Cardiac muscle cell (in vitro differentiated cells and primary cell): ENCODE measurements around the gene DCLK1. TPM values are rescaled to one million over a fixed set of nuclear protein-coding genes. Genes with fewer than 3 reads are reported as not detected.

Experiments used
- DNase-seq, 2 donors: peaks; one replicate each; pipeline versions ENCODE4 v3.0.0 to v3.0.0-alpha.2; 2010 to 2017; ENCODE audit warnings: low read depth in 1 of 2, low spot score in 1 of 2
- H3K27ac ChIP-seq: fragments of 200-600 bp; sonication (generic); 2 replicates; pipeline ENCODE4 v1.5.1; 2016
- H3K27me3 ChIP-seq: fragments of 200-600 bp; sonication (generic); 2 replicates; pipeline ENCODE4 v1.6.0; 2016; ENCODE audit warnings: control low read depth
- H3K36me3 ChIP-seq: fragments of 200-600 bp; sonication (generic); 2 replicates; pipeline ENCODE4 v1.5.1; 2016; ENCODE audit warnings: control low read depth
- H3K4me1 ChIP-seq: fragments of 200-600 bp; sonication (generic); 2 replicates; pipeline ENCODE4 v1.8.1; 2017; ENCODE audit warnings: low read depth, mild to moderate bottlenecking, mixed run types
- H3K4me3 ChIP-seq: fragments of 200-600 bp; sonication (generic); 2 replicates; pipeline ENCODE4 v1.5.1; 2016; ENCODE audit warnings: mild to moderate bottlenecking
- H3K9me3 ChIP-seq: fragments of 200-600 bp; sonication (generic); 2 replicates; pipeline ENCODE4 v1.5.1; 2017; ENCODE audit warnings: low read depth, mild to moderate bottlenecking, control low read depth
- CTCF ChIP-seq: IDR thresholded peaks from 2 replicates; pipeline ENCODE4 v1.5.1; 2012; ENCODE audit warnings: low read depth, mild to moderate bottlenecking, low read length
- polyA plus RNA-seq: library from polyadenylated mRNA; unstranded; fragments of >200 nt; fragmentation: Nextera tagmentation; extraction: Ambion mirVana; gene quantifications from 2 replicates; pipeline ENCODE4 v1.2.1, GENCODE V29; 2016
- total RNA-seq: library from RNA; depleted of rRNA; stranded (reverse); fragments of >200 nt; gene quantifications from 2 replicates; pipeline ENCODE4 v1.2.3, GENCODE V29; 2016

DCLK1 gene
- total and polyA plus RNA-seq, 2 experiments from 2014 or later: 0.09 TPM; not detected in 1

- H3K27ac ChIP-seq: no peak overlapping the region
- H3K4me3 ChIP-seq: no peak overlapping the region
- no peaks in the 10 kb centered on the region for H3K27me3 ChIP-seq
- no peak for TF ChIP-seq CTCF
- no peak for DNase-seq
- H3K9me3 ChIP-seq: no peaks in the 10 kb centered on the region
- peaks cover 2% of the 10 kb centered on the region for H3K4me1 ChIP-seq
- H3K36me3 ChIP-seq: no peaks in the 10 kb centered on the region
Measured at GRCh38 chr13:35808846-35809245, 322.3 kb downstream of the DCLK1 start.

DNA sequence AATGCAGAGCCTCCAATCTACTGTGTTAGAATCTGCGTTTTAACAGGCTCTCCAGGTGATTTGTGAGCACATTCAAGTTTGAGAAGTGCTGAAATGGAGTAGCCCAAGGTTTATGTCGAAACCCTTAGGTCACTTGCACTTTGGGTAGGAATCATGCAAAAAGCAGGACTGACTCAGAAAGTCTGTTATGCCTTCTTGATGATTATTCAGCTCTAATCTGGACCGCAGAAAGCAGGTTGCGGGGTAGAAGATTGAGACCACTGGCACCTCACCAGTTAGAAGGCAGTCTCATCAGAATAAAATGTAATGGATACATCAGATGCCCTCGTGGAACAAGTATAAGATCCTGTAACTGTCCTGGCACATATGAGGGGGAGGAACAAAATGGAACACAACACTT, 326.3 kb downstream of the DCLK1 start:
- Histone ChIP-seq H3K9me3 (no peaks in the 10 kb centered on the region), H3K27me3 (no peaks in the 10 kb centered on the region), H3K4me1 (no peaks in the 10 kb centered on the region), H3K27ac (no peak overlapping the region), H3K36me3 (no peaks in the 10 kb centered on the region), H3K4me3 (no peak overlapping the region)
- no peak for TF ChIP-seq CTCF
- peak in 1 of 2 donors; percentile 6 for DNase-seq

GRCh38 chr13:35797991-35798390, 333.2 kb downstream of the DCLK1 start:
- Histone ChIP-seq H3K27me3 (no peaks in the 10 kb centered on the region), H3K4me3 (no peak overlapping the region), H3K36me3 (no peaks in the 10 kb centered on the region), H3K27ac (no peak overlapping the region), H3K9me3 (no peaks in the 10 kb centered on the region), H3K4me1 (peaks cover 17% of the 10 kb centered on the region)
- no peak for TF ChIP-seq CTCF
- no peak for DNase-seq

- DNase-seq: peak in 1 of 2 donors; percentile 63
- TF ChIP-seq CTCF: no peak
- H3K27me3 ChIP-seq: no peaks in the 10 kb centered on the region
- no peak overlapping the region for H3K4me3 ChIP-seq
- H3K27ac ChIP-seq: peak overlapping the region; percentile 40
- peaks cover 17% of the 10 kb centered on the region for H3K4me1 ChIP-seq
- H3K9me3 ChIP-seq: no peaks in the 10 kb centered on the region
- no peaks in the 10 kb centered on the region for H3K36me3 ChIP-seq
Measured at GRCh38 chr13:35797244-35797643, 333.9 kb downstream of the DCLK1 start.

DNA sequence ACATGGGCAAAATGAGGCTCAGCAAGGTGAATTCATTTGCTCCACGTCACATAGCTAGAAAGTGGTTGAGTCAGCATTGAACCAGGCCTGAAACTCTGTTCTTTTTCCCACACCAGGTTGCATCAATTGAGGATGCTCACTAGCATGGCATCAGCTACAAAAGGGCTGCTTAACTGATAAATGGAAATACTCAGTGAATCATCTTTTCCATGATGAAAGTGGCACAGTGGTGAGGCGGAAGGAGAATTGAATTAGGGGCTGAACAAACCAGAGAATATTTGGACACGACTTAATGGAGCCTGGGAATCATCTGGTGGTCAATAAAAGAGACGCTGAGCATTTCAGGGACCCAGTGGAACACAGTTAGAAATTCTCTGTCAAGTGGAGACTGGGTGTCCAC, 334.6 kb downstream of the DCLK1 start:
- no peaks in the 10 kb centered on the region for H3K9me3 ChIP-seq
- H3K4me1 ChIP-seq: peaks cover 17% of the 10 kb centered on the region
- no peaks in the 10 kb centered on the region for H3K36me3 ChIP-seq
- no peaks in the 10 kb centered on the region for H3K27me3 ChIP-seq
- peak overlapping the region; percentile 40 for H3K27ac ChIP-seq
- no peak for DNase-seq
- no peak overlapping the region for H3K4me3 ChIP-seq
- TF ChIP-seq CTCF: no peak

DNA sequence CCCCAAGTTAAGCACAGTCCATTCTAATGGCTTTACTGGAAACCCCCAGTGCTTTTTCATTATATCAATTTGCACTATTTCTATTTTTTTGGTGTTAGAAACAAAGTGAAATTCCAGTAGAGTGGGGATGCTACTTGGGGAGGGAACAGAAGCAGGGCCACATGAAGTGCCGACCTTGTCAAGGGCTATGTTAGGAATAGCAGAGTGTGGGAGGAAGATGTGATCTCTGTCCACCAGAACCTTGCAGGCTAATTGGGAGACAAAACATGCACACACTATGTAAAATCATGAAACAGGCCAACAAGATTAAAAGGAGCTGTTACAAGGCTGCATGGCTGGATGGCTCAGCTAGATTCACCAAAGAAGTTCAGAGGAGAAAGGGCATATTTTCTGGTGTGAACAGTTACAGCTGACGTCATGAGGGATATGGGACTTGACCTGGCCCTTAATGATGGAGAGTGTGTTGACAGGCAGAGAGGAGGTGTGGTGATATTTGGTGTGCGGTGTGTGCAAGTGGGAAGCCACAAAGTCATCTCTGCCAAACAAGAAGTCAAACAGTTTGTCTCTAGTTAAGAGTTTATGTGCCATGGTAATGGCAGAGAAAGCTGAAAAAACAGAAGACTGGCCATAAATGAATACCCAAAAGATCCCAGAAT, 336.3 kb downstream of the DCLK1 start:
- Histone ChIP-seq H3K27ac (no peak overlapping the region), H3K4me1 (peaks cover 17% of the 10 kb centered on the region), H3K9me3 (no peaks in the 10 kb centered on the region), H3K36me3 (no peaks in the 10 kb centered on the region), H3K27me3 (no peaks in the 10 kb centered on the region), H3K4me3 (no peak overlapping the region)
- DNase-seq: peak in 1 of 2 donors; percentile 23
- TF ChIP-seq CTCF: no peak
